Measurements from ENCODE around the gene MBTPS2.
"Not testable (repeated sequence)": the region's sequence is repeated elsewhere in the genome, so short reads cannot be mapped to it uniquely, and the experiment has no call there.

MBTPS2 gene

DNA sequence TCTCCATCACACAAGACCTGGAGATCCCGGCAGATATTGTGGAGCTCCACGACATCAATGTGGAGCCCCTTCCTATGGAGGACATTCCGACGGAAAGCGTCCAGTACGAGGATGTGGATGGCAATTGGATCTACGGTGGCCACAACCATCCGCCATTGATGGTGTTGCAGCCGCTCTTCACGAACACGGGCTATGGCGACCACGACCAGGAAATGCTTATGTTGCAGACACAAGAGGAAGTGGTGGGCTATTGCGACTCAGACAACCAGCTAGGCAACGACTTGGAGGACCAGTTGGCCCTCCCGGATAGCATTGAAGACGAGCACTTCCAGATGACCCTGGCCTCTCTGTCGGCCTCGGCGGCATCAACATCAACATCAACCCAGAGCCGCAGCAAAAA, 17.1 kb downstream of the MBTPS2 start:
- no peak for DNase-seq (ENCODE audit: low read depth)

DNA sequence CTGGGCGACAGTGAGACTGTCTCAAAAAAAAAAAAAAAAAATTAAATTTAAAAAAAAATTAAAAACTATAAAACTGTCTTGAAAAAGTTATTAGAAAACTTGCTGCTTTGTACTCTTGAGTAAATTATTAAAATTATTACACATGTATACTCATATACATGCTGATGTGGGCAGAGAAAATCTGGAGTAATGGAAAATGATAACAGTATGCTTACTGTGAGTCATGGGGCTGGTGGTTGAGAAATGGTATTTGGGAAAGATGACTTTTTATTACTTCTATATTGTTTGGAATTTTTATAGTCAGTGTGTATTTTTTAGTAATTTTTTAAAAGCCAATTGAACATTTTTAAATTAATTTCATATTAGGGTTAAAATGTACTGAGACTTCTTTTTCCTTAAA, 23.8 kb downstream of the MBTPS2 start:
- no peak for DNase-seq (ENCODE audit: low read depth)

DNA sequence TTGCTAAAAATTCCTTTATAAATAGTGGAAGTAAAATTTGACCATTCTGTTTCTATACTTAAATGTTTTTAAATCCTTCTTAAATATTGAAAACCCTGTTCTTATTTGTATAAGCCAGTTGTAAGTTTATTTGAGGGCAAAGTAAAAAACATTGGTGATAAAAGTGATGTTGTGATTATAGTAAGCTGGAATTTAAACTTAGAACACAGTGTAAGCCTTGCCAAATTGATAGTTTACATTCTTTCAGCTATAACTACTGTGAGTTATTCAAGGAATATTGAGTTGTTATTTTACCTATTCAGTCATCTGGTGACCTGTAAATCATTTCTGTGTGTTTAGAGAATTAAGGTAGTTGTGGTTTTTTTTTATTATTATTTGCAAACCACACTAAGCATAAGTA, 26.0 kb downstream of the MBTPS2 start:
- no peak for DNase-seq (ENCODE audit: low read depth)

DNA sequence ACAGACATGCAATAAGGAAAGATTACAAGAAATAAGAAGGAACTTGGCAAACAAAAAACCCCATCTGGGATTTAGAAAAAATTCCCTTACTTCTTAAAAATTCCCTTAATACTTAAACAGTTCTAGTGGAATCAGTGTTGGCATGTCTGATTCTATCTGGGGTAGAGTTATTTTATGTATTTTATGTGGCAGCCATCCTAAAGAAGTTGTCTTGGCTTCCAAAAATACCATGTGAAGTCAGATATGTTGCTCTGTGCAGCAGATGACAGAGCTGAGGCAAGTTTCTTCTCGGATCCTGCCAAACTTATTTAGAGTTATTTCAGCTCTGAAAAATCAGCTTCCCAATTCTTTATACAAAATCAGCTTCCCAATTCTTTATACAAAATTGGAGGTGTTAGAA, 31.1 kb downstream of the MBTPS2 start:
- DNase-seq (ENCODE audit: low read depth), result no peak

DNA sequence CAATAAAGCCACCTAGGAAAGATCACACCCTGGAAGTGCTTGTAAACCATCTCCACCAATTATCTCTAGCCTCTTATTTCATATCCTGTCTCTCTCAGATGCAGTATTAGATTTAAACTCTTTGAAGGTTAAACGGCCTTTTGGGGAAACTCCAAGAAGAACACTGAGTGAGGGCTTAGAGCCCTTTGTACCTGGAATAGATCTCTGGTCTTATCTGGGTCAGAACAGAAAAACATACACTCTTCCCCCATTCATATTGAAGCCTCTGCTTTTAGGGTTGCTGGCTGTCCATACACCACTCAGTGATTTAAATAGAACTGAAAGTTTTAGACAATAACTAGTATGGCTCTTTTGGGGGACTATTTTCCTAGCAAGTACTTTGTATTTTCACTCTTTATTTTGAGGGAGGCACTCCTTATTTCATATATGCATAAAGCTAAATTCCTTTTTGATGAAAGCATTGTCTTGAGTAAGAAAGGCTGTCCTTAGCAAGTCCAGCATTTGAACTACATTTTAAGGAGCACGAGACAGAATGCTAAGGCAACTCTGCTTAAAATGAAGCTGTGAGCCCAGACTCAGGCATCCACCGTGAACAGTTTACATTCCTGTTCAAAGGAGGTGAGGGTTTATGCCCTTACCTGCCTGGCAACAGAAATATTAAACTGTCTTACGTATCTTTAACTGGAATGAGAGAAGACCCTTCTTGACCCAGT, 33.8 kb downstream of the MBTPS2 start:
- DNase-seq (ENCODE audit: low read depth), result no peak

DNA sequence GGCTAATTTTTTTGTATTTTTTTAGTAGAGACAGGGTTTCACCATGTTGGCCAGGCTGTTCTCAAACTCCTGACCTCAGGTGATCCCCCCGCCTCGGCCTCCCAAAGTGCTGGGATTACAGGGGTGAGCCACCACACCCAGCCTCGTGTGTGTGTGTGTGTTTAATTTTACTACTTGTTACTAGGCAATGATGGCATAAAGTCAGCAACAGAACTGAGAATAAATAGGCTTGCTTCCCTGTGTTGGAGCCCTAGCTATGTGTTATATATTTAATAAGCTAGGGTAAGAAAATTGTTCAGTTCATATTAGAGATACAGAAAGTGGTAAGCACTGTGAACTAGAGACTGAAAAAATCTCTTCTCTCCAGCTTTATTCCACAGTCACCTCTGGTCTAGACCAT, 34.8 kb downstream of the MBTPS2 start:
- DNase-seq (ENCODE audit: low read depth), result not testable (repeated sequence)

DNA sequence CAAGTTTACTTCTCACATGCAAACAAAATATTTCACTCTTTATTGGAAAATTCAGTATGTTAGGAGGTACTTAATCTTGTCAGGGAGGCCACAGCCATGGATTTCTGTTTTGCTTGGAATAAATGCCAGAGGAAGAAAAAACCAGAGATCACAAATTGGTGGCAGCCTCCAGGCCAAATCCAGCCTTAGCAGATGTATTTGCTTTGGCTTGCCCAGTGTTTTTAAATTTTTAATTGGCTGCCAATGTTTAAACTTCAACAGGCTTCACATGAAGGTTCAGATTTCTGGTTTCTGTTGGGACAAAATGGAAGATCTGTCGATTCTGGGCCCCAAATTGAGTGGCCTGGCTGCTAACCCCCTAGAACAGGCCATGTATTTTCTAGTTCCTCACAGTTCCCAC, 35.6 kb downstream of the MBTPS2 start:
- DNase-seq (ENCODE audit: low read depth), result no peak

DNA sequence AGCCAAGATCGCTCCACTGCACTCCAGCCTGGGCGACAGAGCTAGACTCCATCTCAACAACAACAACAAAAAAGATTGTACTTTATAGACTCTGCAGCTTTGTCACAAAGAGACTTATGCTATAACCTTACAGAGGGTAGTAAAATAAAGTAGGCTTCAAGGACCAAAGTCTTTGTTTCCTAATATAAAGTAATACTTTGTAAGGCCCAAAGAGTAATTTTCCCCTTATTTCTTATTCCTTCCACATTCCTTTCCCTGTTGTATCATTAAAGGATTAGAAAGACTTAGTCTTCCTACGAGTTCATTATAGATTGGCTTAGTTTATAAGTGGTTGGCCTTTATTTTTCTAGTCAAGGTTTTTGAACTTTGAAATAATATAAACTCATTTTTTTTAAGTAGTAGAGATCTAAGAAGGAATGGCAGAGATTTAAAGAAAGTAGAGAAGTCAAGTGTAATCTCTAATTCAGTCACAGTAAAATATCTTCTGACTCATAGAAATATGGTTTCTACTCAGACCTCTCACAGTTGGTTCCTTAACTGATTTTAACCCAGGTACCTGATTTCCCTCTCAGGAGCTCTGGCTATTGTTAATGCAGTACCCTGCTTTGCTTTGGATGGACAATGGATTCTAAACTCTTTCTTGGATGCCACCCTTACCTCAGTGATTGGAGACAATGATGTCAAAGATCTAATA, 42.6 kb downstream of the MBTPS2 start:
- no peak for DNase-seq (ENCODE audit: low read depth)

DNA sequence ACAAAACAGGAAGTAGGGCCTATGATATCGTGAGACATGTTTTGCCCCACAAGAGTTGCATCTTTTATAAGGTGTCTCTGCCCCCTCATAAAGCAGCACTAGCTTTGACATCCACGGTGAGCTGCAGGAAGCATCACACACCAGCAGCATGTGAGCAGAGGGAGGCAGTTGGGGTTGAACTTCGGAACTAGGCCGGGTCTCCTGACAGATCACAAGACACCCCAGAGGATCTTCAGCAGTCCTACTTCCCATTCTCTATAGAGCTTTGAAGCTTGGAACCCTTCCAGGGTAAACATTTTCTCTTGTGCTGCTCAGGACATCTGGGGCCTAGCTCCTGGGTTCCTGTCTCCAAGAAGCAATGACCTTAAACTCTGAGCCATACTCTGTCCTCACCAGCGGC, 43.8 kb downstream of the MBTPS2 start:
- DNase-seq (ENCODE audit: low read depth), result no peak

DNA sequence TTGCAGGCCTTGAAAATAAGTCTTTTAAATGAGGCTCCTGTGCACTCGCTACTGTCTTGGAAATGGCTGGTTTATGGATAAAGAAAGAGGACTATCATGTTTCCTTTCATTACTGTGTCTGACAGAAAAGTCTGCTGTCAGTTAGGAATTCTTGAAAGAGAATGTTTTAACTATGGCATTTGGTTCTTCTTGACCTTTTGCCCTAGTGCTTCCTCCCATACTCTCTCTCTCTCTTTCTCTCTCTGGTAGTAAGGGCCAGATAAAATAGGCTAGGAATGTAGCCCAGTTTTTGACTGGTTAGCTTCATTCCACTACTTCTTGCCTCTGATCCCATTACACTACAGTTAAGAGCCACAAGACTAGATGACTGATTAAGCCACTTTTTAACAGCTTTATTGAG, 46.2 kb downstream of the MBTPS2 start:
- DNase-seq (ENCODE audit: low read depth), result no peak

DNA sequence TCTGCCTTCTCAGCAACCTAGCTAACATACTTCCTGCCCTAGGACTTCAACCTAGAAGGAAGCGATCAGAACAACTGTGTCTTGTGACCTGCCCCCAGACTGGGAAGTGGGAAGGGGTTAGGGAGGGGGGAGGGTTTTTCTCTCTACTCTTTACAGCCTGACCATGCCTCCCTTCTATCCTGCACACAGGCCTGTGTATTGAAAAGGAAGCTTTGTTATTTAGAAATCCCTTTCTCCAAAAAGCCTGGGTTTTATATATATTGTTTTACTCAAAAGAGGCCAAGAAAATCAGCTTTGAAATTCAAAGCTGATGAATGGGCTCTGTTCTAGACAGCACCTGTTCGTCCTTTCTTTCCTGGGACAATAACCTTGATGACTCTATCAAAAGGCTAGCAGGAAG, 65.9 kb downstream of the MBTPS2 start:
- DNase-seq (ENCODE audit: low read depth), result no peak

DNA sequence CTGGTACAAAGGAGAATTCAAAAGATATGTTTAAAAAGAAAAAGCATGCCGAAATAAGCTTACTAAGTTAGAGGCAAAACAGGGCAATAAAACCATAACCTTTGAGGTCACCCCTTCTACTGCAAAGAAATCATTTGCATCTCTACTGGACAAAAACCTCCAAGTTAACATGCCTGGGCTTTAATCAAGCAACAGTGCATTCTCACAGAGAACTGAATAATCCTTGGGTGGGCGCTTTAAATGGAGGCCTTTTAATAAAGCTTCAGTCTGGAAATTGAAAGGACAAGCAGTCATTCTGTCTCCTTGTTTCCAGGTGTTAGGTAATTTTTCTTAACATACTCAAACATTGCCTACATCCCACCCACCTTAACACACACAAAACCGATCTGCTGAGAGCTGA, 66.5 kb downstream of the MBTPS2 start:
- no peak for DNase-seq (ENCODE audit: low read depth)

DNA sequence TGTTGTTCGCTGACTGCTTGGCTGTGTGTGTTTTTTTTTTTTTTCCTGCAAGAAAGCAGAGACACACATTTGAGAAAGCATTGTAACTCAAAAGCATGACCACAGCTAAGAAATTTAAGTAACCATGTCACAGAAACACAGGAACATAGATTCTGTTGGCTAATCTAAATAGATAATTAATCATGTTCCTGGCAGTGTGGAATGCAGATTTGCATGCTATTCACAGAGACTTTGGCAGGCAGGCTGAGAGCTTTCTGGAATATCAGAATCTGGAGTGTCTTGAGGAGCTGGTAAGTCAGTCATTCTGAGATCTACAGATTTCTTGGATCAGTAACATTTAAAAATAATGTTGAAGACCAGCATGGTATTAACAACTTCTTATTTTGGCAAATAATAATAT, 67.8 kb downstream of the MBTPS2 start:
- no peak for DNase-seq (ENCODE audit: low read depth)

DNA sequence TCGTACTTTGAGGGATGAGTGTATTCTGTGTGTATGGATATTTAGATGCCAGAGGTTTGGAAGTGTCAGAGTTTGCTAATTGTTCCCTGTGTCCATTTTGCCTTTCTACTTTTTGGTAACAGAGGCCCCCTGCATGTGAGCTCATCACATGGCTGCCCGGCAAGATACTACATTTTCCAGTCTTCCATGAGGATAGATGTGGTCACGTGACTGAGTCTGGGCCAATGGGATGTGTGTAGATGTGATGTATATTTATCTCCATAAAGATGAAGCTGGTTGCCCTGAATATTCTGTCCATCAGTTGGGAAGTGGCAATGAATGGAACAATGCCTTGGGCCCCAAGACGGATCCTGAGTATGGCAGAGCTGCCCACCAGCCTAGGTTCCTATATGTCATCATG, 72.1 kb downstream of the MBTPS2 start:
- DNase-seq (ENCODE audit: low read depth), result no peak

DNA sequence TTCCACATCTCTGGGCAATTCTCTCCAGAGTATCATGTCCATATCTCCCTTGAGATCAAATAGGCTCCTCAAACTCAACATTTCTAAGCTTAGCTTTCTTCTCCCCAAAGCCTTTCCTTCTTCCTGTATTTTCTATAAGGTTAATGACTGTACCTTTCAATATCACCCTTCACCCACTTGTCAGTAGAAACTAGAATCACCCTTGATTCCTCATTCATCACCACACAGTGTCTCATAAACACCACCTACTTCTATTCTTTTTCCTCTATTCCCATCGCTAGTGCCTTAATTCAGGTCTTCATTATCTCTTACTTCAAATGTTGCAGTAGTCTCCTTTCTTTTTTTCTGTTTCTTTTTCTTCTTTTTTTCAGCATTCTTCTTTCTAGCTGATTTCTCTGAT, 72.8 kb downstream of the MBTPS2 start:
- DNase-seq (ENCODE audit: low read depth), result no peak

DNA sequence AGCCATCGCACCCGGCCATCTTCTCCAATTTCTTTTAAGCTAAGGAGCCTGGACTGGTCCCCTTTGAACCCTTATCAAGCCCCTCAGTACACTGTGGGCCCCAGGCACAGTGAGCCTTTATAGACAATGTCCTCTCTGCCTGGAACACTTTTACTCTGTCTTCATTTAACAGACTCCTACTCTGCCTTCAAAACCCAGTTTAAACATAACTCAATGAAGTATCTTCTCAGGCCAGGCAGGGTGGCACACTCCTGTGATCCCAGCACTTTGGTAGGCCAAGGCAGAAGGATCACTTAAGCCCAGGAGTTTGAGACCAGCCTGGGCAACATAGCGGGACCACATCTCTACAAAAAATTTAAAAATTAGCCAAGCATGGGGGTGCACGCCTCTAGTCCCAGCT, 73.6 kb downstream of the MBTPS2 start:
- no peak for DNase-seq (ENCODE audit: low read depth)

DNA sequence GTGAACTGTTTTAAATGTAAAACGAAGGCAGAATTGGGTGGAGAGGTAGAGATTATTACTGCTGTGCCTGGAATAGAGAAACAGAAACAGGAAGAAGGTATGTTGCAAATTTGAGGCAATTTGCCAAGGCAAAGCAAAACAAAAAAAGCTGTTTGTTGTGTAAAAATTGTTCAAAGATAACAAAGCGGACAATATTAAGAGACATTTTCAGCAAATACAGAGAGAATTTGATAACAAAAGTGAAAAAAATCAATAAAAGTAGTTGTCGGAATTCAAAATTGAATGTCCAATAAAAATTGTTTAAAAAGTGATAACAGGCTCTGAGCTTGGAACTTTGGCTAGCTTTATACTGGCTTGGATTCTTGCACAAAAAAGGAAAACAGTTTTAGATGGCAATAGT, 86.7 kb downstream of the MBTPS2 start:
- no peak for DNase-seq (ENCODE audit: low read depth)

DNA sequence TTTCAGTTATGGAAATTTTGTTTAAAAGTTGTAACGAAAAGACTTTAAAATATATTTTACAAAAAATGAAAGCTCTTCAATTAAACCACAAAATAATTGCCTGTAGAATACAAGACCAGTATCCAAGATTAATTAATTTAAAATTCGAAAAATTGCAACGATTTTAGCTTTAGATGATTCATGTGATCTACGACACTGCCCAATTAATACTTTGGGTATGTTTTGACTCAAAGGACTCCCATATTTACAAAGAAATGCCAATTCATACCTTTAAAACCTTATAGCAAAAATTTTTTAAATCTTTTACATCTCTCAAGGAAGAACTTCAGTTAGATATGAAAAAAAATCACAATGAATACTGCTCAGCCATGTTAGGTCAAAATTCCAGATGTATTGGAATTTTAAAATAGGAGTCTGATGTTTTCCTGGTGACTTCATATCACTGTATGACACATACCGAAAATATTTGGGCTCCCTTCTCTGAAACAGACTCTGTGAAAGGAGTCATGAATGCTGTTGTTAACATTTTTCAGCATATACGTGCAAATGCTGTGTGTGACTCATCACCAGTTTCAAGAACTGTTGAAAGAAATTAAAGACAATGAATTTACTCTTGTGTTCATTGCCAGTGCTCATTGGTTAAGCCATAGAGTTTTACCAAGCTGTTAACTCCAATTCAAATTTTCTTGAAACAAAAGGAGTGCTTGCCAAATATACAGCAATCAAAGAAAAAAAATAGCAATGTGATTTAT, 87.3 kb downstream of the MBTPS2 start:
- peak; percentile 79 for DNase-seq (ENCODE audit: low read depth)

DNA sequence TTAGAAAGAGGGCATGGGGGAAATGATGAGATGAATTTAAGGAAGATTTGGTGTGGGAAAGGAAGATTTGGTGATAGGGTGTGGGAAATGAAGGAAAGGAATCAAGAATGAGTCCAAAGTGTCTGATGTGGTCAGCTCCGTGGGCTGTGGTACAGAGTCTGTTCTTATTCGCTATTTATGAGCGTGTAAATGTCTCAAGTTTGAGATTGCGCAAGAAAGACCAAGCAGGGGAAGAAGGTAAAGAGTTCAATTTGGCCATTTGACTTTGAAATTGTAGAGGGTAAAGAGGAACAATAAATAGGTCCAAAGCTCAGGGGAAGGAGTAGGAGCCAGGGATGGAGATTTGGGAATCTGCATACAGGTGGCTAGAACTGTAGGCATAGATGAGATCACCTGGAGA, 89.8 kb downstream of the MBTPS2 start:
- no peak for DNase-seq (ENCODE audit: low read depth)

DNA sequence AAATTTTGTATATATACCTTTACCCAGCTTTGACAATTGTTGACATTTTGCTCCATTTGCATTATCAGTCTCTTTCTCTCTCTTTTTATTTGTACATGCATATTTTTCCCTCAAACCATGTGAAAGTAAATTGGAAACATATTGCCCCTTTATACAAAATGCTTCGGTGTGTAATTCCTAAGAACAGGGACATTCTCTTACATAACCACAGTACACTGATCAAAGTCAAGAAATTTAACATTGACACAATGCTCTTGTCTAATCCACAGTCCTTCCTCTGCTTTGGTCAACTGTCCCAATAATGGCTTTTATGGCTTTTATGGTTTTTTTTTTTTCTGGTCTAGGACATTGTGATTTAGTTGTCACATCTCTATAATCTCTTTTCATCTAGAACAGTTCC, 91.6 kb downstream of the MBTPS2 start:
- no peak for DNase-seq (ENCODE audit: low read depth)

DNA sequence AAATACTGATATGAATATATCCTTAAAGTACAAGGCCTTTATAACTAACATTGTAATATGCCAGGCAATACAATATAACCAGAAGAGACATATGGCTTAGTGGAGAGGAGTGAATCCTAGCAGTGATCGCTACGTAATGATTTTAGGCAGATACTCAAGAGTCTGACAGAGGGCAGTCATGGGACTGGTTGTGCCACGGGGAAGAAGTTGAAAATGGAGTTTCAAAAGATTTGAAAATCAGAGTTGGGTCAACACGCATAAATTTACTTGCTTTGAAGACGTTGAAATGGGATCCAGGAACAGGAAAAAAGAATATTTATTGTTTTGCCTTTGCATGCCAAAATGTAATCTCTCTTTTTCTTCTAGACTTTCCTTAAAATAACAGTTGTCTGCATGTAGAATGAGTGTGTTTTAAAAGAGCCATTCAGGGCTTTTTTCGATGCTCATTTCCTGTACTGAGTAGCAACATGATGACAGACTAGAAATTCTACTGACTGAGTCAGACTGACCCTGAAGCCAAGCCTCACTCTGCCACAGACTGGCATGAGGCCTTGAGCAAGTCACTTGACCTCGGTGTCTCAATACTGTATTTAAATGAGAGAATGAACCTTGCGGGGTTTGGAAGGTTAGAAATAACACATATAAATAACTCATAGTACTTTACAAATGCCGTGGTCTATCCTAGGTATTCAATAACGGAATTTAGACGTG, 93.0 kb downstream of the MBTPS2 start:
- no peak for DNase-seq (ENCODE audit: low read depth)

DNA sequence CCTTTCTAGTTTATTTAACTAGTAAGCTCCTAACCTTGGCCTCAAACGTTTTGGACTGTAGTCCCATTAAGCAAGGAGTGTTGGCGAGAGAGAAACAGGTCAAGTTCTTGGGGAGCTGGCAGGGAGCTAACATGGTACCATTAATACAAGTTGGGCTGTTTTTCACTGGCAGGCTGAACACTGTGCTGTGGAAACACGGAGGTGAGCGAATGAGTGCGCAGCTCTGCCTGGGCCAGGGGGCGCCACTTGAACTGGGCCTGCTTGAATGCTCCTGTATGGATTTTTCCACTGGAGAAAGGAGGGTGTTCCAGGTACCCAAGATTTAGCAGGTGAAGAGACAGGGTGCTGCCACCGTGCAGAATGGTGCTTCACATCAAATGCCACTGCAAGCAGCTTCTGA, 93.7 kb downstream of the MBTPS2 start:
- no peak for DNase-seq (ENCODE audit: low read depth)

DNA sequence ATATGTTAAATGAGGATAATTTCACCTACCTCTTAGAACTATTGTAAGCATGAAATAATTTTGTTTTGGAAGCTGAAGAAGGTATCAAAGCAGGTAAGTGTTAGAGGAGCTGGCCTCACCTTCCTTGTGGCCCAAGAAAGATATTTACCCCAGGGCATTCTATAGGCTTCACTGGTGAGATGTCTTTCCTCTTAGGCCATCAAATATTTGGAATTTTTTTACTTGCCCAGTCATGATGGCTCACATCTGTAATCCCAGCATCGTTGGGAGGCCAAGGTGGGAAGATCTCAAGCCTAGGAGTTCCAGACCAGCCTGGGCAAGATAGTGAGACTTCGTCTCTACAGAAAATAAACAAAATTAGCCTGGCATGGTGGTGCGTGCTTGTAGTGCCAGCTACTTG, 95.0 kb downstream of the MBTPS2 start:
- no peak for DNase-seq (ENCODE audit: low read depth)

Measured in HS-27A (cell line).